ENCODE data around the gene TRIM43.
"Not testable (repeated sequence)": the region's sequence is repeated elsewhere in the genome, so short reads cannot be mapped to it uniquely, and the experiment has no call there.

Gene TRIM43

GRCh38 chr2:95641787-95642186 is 50.0 kb downstream of the TRIM43 start:
- DNase-seq (ENCODE audit: low read depth) = not testable (repeated sequence)

- not testable (repeated sequence) for DNase-seq (ENCODE audit: low read depth)
These were observed 50.6 kb downstream of the TRIM43 start for GRCh38 chr2:95642360-95642759.

- not testable (repeated sequence) for DNase-seq (ENCODE audit: low read depth)
These were observed 51.1 kb downstream of the TRIM43 start for GRCh38 chr2:95642951-95643350.

- not testable (repeated sequence) for DNase-seq (ENCODE audit: low read depth)
These were observed 53.5 kb downstream of the TRIM43 start for GRCh38 chr2:95645312-95645711.

- DNase-seq (ENCODE audit: low read depth) = not testable (repeated sequence)
These were observed 54.6 kb downstream of the TRIM43 start for GRCh38 chr2:95646274-95646994.

- DNase-seq (ENCODE audit: low read depth) = not testable (repeated sequence)
These were observed 57.2 kb downstream of the TRIM43 start for GRCh38 chr2:95648894-95649544.
